Type B pancreatic cell (in vitro differentiated cells): ENCODE data around the gene TH. TPM values are rescaled to one million over a fixed set of nuclear protein-coding genes. Genes with fewer than 3 reads are reported as not detected.
A peak's percentile ranks its signal among the peaks of the same experiment; 100 is the strongest.

Source experiments
- DNase-seq: peaks from one replicate; pipeline ENCODE4 v3.0.0; 2021; ENCODE audit warnings: mixed read lengths; ENCODE audit not compliant: unreplicated experiment; ENCODE audit errors: extremely low spot score
- H3K27ac Mint-ChIP-seq: 2 replicates; pipeline ENCODE4 v1.8.0; 2021; ENCODE audit warnings: mild to moderate bottlenecking, mixed read lengths
- H3K27me3 Mint-ChIP-seq: 2 replicates; pipeline ENCODE4 v1.8.0; 2021; ENCODE audit warnings: mixed read lengths
- H3K36me3 Mint-ChIP-seq: 2 replicates; pipeline ENCODE4 v1.8.0; 2021; ENCODE audit warnings: mixed read lengths
- H3K4me1 Mint-ChIP-seq: one replicate; pipeline ENCODE4 v1.8.0; 2021; ENCODE audit warnings: mixed read lengths; ENCODE audit not compliant: unreplicated experiment
- H3K4me3 Mint-ChIP-seq: 2 replicates; pipeline ENCODE4 v1.8.0; 2021; ENCODE audit warnings: mild to moderate bottlenecking, mixed read lengths
- H3K9me3 Mint-ChIP-seq: 2 replicates; pipeline ENCODE4 v1.8.0; 2021; ENCODE audit warnings: mixed read lengths
- total RNA-seq: library from RNA; stranded (reverse); gene quantifications from 2 replicates; pipeline ENCODE4 v1.2.1, GENCODE V29; 2021; ENCODE audit warnings: low replicate concordance
- TF ChIP-seq, protein P1 (sequence below): fragments of 200-600 bp; sonication (generic); conservative IDR thresholded peaks from 2 replicates; pipeline ENCODE4 v1.5.0; 2021; ENCODE audit warnings: antibody characterized with exemption, mild to moderate bottlenecking

Gene TH
- total RNA-seq, 1 donor from 2014 or later, result 2.2 TPM

DNA sequence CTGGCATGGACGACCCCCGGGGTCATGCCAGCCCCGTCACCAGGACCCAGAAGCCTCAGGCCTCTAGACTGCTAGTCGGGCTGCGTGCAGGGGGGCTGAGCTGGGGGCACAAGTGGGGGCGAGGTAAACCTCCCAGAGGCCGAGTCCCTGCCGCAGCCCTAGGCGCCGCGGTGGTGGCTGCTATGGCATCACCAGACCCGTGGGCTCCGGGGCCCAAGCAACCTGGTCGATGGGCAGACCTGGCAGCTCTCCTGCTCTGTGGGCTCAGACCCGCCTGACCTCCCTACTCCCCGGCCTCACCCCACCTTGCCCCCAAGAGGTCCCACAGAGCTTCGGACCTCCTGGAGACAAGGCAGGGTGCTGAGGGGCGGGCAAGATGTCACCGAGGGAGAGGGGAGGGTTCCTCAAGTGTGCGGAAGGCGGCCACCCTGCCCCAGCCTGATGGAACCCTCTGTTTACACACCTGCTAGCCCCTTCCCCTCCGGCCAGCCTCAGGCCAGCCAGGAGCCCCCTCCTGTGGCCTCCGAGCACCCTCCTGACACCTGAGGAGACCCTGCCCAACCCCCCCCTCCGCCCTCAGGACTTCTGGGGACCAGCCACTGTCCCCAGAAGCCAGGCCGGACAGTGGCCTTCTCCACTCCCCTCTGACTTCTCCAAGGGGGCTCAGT lies 41.8 kb downstream of the TH start:
- DNase-seq, result no peak
- peaks cover 14% of the 10 kb centered on the region for H3K36me3 Mint-ChIP-seq
- H3K9me3 Mint-ChIP-seq, result no peaks in the 10 kb centered on the region
- TF ChIP-seq, protein P1, sequence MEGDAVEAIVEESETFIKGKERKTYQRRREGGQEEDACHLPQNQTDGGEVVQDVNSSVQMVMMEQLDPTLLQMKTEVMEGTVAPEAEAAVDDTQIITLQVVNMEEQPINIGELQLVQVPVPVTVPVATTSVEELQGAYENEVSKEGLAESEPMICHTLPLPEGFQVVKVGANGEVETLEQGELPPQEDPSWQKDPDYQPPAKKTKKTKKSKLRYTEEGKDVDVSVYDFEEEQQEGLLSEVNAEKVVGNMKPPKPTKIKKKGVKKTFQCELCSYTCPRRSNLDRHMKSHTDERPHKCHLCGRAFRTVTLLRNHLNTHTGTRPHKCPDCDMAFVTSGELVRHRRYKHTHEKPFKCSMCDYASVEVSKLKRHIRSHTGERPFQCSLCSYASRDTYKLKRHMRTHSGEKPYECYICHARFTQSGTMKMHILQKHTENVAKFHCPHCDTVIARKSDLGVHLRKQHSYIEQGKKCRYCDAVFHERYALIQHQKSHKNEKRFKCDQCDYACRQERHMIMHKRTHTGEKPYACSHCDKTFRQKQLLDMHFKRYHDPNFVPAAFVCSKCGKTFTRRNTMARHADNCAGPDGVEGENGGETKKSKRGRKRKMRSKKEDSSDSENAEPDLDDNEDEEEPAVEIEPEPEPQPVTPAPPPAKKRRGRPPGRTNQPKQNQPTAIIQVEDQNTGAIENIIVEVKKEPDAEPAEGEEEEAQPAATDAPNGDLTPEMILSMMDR, result no peak
- H3K4me1 Mint-ChIP-seq, result peaks cover 8% of the 10 kb centered on the region
- H3K27me3 Mint-ChIP-seq, result peaks cover 22% of the 10 kb centered on the region
- H3K4me3 Mint-ChIP-seq, result no peak overlapping the region
- no peak overlapping the region for H3K27ac Mint-ChIP-seq

DNA sequence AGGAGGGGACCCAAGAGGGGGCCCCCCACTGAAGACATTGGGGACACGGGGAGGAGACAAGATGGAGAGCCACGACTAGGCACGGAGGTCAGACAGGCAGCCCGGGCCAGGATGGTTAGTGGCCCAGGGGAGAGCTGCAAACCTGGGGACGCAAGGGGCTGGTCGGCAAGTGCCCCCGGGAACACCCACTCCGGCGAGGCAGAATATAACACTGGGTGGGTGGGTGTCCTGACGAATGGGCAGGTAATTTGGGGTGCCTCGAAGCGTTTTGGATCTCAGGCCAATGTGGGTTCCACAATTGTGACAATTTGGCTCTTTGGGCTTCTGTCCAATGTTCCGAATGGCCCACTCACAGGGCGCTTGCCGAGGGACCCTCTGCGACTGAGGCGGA lies 42.3 kb downstream of the TH start:
- TF ChIP-seq, protein P1, result no peak
- Mint-ChIP-seq H3K27ac (peak overlapping the region; percentile 82), H3K9me3 (no peaks in the 10 kb centered on the region), H3K4me3 (peak overlapping the region; percentile 39), H3K27me3 (peaks cover 22% of the 10 kb centered on the region), H3K36me3 (peaks cover 14% of the 10 kb centered on the region), H3K4me1 (peaks cover 8% of the 10 kb centered on the region)
- no peak for DNase-seq

DNA sequence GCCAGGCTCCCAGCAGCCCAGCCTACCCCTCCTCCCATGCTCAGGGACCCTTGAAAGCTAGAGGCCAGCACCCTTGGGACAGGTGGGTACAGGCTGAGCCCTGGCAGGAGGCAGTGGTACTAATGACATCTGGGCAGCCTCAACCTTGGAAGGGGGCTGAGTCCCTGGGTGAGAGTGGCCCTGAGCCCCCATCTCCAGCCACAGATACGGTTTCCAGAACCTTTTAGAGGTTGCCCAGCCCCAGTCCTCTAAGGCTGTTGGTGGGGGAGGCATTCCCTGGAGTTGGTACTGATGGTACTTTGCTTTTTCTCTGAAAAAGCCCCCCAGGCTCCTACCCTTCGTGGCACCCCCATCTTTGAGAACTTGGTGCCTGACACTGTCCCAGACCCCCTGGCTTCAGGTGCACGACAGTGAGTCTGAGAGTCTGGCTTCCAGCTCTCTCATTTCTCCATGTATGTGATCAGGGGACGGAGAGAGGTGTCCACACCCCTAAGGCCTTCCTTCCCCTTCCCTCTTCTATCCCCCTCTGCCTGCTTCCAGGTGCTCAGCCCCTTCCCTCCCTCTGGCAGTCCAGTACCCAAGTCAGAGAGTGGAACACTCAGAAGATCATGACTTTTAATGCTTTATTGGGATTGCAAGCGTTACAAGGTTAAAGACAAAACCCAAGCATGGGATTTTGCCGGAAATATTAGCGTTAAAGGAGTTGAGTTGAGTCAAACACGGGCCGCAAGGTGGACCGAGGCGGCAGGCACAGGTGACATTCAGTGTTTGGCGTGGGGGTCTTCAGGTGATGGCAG lies 42.9 kb downstream of the TH start:
- Mint-ChIP-seq H3K36me3 (peaks cover 14% of the 10 kb centered on the region), H3K4me1 (peaks cover 8% of the 10 kb centered on the region), H3K4me3 (peak overlapping the region; percentile 39), H3K9me3 (no peaks in the 10 kb centered on the region), H3K27me3 (peaks cover 22% of the 10 kb centered on the region), H3K27ac (peak overlapping the region; percentile 82)
- no peak for DNase-seq
- TF ChIP-seq, protein P1, result no peak

DNA sequence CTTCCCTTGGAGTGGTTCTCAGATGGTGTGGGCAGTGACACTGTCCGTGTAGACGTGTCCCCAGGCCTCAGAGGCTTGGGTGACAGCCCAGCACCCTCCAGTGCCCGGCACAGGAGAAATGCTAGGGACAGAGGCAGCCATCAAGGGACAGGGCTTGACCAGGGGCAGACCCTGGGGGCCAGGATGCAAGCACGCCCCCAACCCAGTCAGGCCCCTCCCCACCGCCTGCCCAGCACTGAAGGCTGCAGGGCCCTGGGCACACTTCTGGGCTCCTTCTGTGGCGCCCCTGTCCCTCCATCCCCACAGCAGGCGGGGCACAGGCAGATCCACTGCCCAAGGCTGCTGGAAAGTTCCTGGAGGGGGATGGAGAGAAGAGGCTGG lies 43.5 kb downstream of the TH start:
- DNase-seq, result no peak
- peaks cover 14% of the 10 kb centered on the region for H3K36me3 Mint-ChIP-seq

DNA sequence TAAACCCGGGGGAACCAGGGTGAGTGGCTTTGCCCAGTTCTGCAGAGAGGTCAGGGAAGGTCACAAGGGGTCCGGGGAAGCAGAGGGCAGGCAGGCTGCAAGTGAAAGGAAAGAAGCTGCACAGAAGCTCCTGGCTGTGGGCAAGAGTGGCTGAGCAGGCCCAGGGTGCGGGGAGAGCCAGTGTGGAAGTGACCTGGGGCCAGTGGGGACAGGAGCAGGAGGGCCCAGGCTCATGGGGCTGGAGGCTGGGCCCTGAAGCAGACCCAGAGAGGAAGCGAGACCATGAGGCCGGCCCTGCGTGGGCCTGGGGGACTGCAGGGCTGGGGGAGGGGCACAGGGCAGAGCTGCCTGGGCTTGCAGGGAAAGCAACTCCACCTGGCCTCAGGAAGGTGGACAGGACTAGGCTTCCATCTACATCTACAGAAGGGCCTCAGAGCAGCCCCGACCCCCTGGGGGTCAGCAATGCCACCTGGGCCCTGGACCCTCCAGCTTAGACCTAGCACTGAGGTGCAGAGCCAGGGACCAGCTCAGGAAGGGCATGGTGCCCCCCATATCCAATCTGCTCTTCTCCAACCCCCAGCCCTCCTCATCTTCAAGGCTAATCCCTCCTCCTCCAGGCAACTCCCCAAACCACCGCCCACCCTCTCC lies 44.0 kb downstream of the TH start:
- H3K27ac Mint-ChIP-seq, result no peak overlapping the region
- H3K9me3 Mint-ChIP-seq, result no peaks in the 10 kb centered on the region
- peaks cover 14% of the 10 kb centered on the region for H3K36me3 Mint-ChIP-seq
- no peak overlapping the region for H3K4me3 Mint-ChIP-seq
- H3K4me1 Mint-ChIP-seq, result peaks cover 8% of the 10 kb centered on the region
- DNase-seq, result no peak
- peaks cover 18% of the 10 kb centered on the region for H3K27me3 Mint-ChIP-seq
- TF ChIP-seq, protein P1, result no peak

More for the DNA sequence above, 43.5 kb downstream of the TH start:
- H3K27ac Mint-ChIP-seq, result no peak overlapping the region
- peaks cover 20% of the 10 kb centered on the region for H3K27me3 Mint-ChIP-seq
- TF ChIP-seq, protein P1, result no peak
- H3K4me3 Mint-ChIP-seq, result no peak overlapping the region
- no peaks in the 10 kb centered on the region for H3K9me3 Mint-ChIP-seq
- peaks cover 8% of the 10 kb centered on the region for H3K4me1 Mint-ChIP-seq
